ACC112 (cell line): Measurements from ENCODE around the gene MYLK.

Experiments
- H2AFZ ChIP-seq: fragments of 200-600 bp; sonication (generic); one replicate; pipeline ENCODE4 v1.6.0; 2017; ENCODE audit warnings: antibody characterized with exemption, low read length; ENCODE audit not compliant: unreplicated experiment
- H3K27ac ChIP-seq: fragments of 200-600 bp; sonication (generic); 2 replicates; pipeline ENCODE4 v1.5.1; 2014; ENCODE audit warnings: low read depth, mild to moderate bottlenecking, antibody characterized with exemption, low read length, moderate library complexity
- H3K27me3 ChIP-seq: fragments of 200-600 bp; sonication (generic); 2 replicates; pipeline ENCODE4 v1.6.1; 2014; ENCODE audit warnings: mild to moderate bottlenecking, antibody characterized with exemption, low read length, moderate library complexity, mixed read lengths; ENCODE audit not compliant: insufficient read depth
- H3K36me3 ChIP-seq: fragments of 200-600 bp; sonication (generic); 2 replicates; pipeline ENCODE4 v1.6.1; 2016; ENCODE audit warnings: mild to moderate bottlenecking, antibody characterized with exemption, low read length, moderate library complexity, mixed read lengths; ENCODE audit not compliant: insufficient read depth
- H3K4me1 ChIP-seq: fragments of 200-600 bp; sonication (generic); one replicate; pipeline ENCODE4 v1.6.1; 2016; ENCODE audit warnings: low read length, mixed read lengths; ENCODE audit not compliant: insufficient read depth, unreplicated experiment, control insufficient read depth
- H3K4me3 ChIP-seq: fragments of 200-600 bp; sonication (generic); 2 replicates; pipeline ENCODE4 v1.5.1; 2014; ENCODE audit warnings: mild to moderate bottlenecking, low read depth, low read length
- H3K79me2 ChIP-seq: fragments of 200-600 bp; sonication (generic); one replicate; pipeline ENCODE4 v1.6.0; 2016; ENCODE audit warnings: low read length; ENCODE audit not compliant: control insufficient read depth, unreplicated experiment, insufficient read depth

The MYLK gene

GRCh38 chr3:123808812-123809211 is 75.3 kb downstream of the MYLK start:
- no peak overlapping the region for H2AFZ ChIP-seq
- no peaks in the 10 kb centered on the region for H3K36me3 ChIP-seq
- no peaks in the 10 kb centered on the region for H3K27me3 ChIP-seq
- no peak overlapping the region for H3K27ac ChIP-seq
- H3K4me3 ChIP-seq, result no peak overlapping the region
- no peaks in the 10 kb centered on the region for H3K79me2 ChIP-seq
- peaks cover 2% of the 10 kb centered on the region for H3K4me1 ChIP-seq

- H3K4me1 ChIP-seq, result no peaks in the 10 kb centered on the region
- no peaks in the 10 kb centered on the region for H3K36me3 ChIP-seq
- H3K27ac ChIP-seq, result no peak overlapping the region
- H3K79me2 ChIP-seq, result no peaks in the 10 kb centered on the region
- H3K27me3 ChIP-seq, result no peaks in the 10 kb centered on the region
- no peak overlapping the region for H3K4me3 ChIP-seq
- no peak overlapping the region for H2AFZ ChIP-seq
These were observed 76.3 kb downstream of the MYLK start for GRCh38 chr3:123807820-123808219.

- Histone ChIP-seq H3K36me3 (no peaks in the 10 kb centered on the region), H2AFZ (no peak overlapping the region), H3K27me3 (no peaks in the 10 kb centered on the region), H3K79me2 (no peaks in the 10 kb centered on the region), H3K4me3 (no peak overlapping the region), H3K4me1 (no peaks in the 10 kb centered on the region), H3K27ac (no peak overlapping the region)
These were observed 78.6 kb downstream of the MYLK start for GRCh38 chr3:123805504-123805903.

GRCh38 chr3:123805101-123805500 is 79.0 kb downstream of the MYLK start:
- Histone ChIP-seq H3K27ac (no peak overlapping the region), H3K4me3 (no peak overlapping the region), H3K27me3 (no peaks in the 10 kb centered on the region), H2AFZ (no peak overlapping the region), H3K79me2 (no peaks in the 10 kb centered on the region), H3K36me3 (no peaks in the 10 kb centered on the region), H3K4me1 (peaks cover 2% of the 10 kb centered on the region)

GRCh38 chr3:123804676-123805075 is 79.5 kb downstream of the MYLK start:
- Histone ChIP-seq H3K79me2 (no peaks in the 10 kb centered on the region), H3K4me1 (peaks cover 6% of the 10 kb centered on the region), H3K27me3 (no peaks in the 10 kb centered on the region), H2AFZ (no peak overlapping the region), H3K27ac (no peak overlapping the region), H3K36me3 (no peaks in the 10 kb centered on the region), H3K4me3 (no peak overlapping the region)

- no peaks in the 10 kb centered on the region for H3K27me3 ChIP-seq
- no peak overlapping the region for H3K27ac ChIP-seq
- no peak overlapping the region for H2AFZ ChIP-seq
- no peaks in the 10 kb centered on the region for H3K79me2 ChIP-seq
- H3K36me3 ChIP-seq, result no peaks in the 10 kb centered on the region
- no peak overlapping the region for H3K4me3 ChIP-seq
- peaks cover 13% of the 10 kb centered on the region for H3K4me1 ChIP-seq
These were observed 80.6 kb downstream of the MYLK start for GRCh38 chr3:123803521-123803920.

- H3K79me2 ChIP-seq, result no peaks in the 10 kb centered on the region
- no peaks in the 10 kb centered on the region for H3K27me3 ChIP-seq
- peaks cover 13% of the 10 kb centered on the region for H3K4me1 ChIP-seq
- H3K27ac ChIP-seq, result no peak overlapping the region
- no peak overlapping the region for H3K4me3 ChIP-seq
- no peaks in the 10 kb centered on the region for H3K36me3 ChIP-seq
- no peak overlapping the region for H2AFZ ChIP-seq
These were observed 82.0 kb downstream of the MYLK start for GRCh38 chr3:123802007-123802625.

GRCh38 chr3:123801474-123801873 is 82.7 kb downstream of the MYLK start:
- Histone ChIP-seq H3K4me1 (peaks cover 13% of the 10 kb centered on the region), H3K36me3 (no peaks in the 10 kb centered on the region), H2AFZ (no peak overlapping the region), H3K4me3 (no peak overlapping the region), H3K27ac (no peak overlapping the region), H3K79me2 (no peaks in the 10 kb centered on the region), H3K27me3 (no peaks in the 10 kb centered on the region)

GRCh38 chr3:123800362-123800682 is 83.8 kb downstream of the MYLK start:
- no peaks in the 10 kb centered on the region for H3K79me2 ChIP-seq
- peaks cover 13% of the 10 kb centered on the region for H3K4me1 ChIP-seq
- no peak overlapping the region for H3K4me3 ChIP-seq
- H3K27ac ChIP-seq, result no peak overlapping the region
- H3K27me3 ChIP-seq, result no peaks in the 10 kb centered on the region
- H2AFZ ChIP-seq, result no peak overlapping the region
- no peaks in the 10 kb centered on the region for H3K36me3 ChIP-seq

- Histone ChIP-seq H2AFZ (no peak overlapping the region), H3K4me3 (peak overlapping the region; percentile 36), H3K4me1 (peaks cover 13% of the 10 kb centered on the region), H3K36me3 (no peaks in the 10 kb centered on the region), H3K27ac (no peak overlapping the region), H3K79me2 (no peaks in the 10 kb centered on the region), H3K27me3 (no peaks in the 10 kb centered on the region)
These were observed 84.4 kb downstream of the MYLK start for GRCh38 chr3:123799544-123800361.

GRCh38 chr3:123798550-123798949 is 85.6 kb downstream of the MYLK start:
- Histone ChIP-seq H3K79me2 (no peaks in the 10 kb centered on the region), H3K4me1 (peaks cover 13% of the 10 kb centered on the region), H3K27ac (no peak overlapping the region), H2AFZ (no peak overlapping the region), H3K4me3 (no peak overlapping the region), H3K27me3 (no peaks in the 10 kb centered on the region), H3K36me3 (no peaks in the 10 kb centered on the region)
